Activated CD4-positive, alpha-beta T cell treated with anti-CD3 and anti-CD28 coated beads for 24 hours (primary cell): ENCODE measurements around the gene PEAK1.
"Not testable (repeated sequence)": the region's sequence is repeated elsewhere in the genome, so short reads cannot be mapped to it uniquely, and the experiment has no call there.

Experiments
- DNase-seq, 2 donors: peaks; one replicate each; pipeline ENCODE4 v3.0.0-alpha.2; 2020; ENCODE audit warnings: low read depth in 2 of 2

Gene PEAK1

GRCh38 chr15:77178411-77178810, 241.5 kb downstream of the PEAK1 start:
- DNase-seq, result no peak

GRCh38 chr15:77176148-77176547, 243.8 kb downstream of the PEAK1 start:
- not testable (repeated sequence) for DNase-seq

GRCh38 chr15:77173487-77173886, 246.4 kb downstream of the PEAK1 start:
- DNase-seq, result no peak

- no peak for DNase-seq
Observed at GRCh38 chr15:77171221-77171967, 248.5 kb downstream of the PEAK1 start.

GRCh38 chr15:77168616-77169015, 251.3 kb downstream of the PEAK1 start:
- no peak for DNase-seq

- DNase-seq, result no peak
Observed at GRCh38 chr15:77168141-77168540, 251.8 kb downstream of the PEAK1 start.

GRCh38 chr15:77167406-77167805, 252.5 kb downstream of the PEAK1 start:
- DNase-seq, result no peak

GRCh38 chr15:77163781-77164384, 256.0 kb downstream of the PEAK1 start:
- no peak for DNase-seq

GRCh38 chr15:77162872-77163633, 256.9 kb downstream of the PEAK1 start:
- no peak for DNase-seq

GRCh38 chr15:77160562-77161478, 259.1 kb downstream of the PEAK1 start:
- DNase-seq, result no peak

GRCh38 chr15:77156000-77156399, 263.9 kb downstream of the PEAK1 start:
- not testable (repeated sequence) for DNase-seq

- no peak for DNase-seq
Observed at GRCh38 chr15:77148191-77148590, 271.7 kb downstream of the PEAK1 start.

- DNase-seq, result no peak
Observed at GRCh38 chr15:77145370-77145769, 274.5 kb downstream of the PEAK1 start.

- no peak for DNase-seq
Observed at GRCh38 chr15:77144492-77145070, 275.3 kb downstream of the PEAK1 start.

- DNase-seq, result no peak
Observed at GRCh38 chr15:77144026-77144425, 275.9 kb downstream of the PEAK1 start.

GRCh38 chr15:77143616-77144015, 276.3 kb downstream of the PEAK1 start:
- no peak for DNase-seq

- DNase-seq, result no peak
Observed at GRCh38 chr15:77143191-77143590, 276.7 kb downstream of the PEAK1 start.

- no peak for DNase-seq
Observed at GRCh38 chr15:77140220-77140619, 279.7 kb downstream of the PEAK1 start.

- DNase-seq, result no peak
Observed at GRCh38 chr15:77139312-77139711, 280.6 kb downstream of the PEAK1 start.

- DNase-seq, result no peak
Observed at GRCh38 chr15:77138167-77138522, 281.8 kb downstream of the PEAK1 start.

GRCh38 chr15:77135181-77135580, 284.7 kb downstream of the PEAK1 start:
- DNase-seq, result no peak
